GM18498 (cell line): ENCODE measurements around the gene TULP4.
"Not testable (repeated sequence)": the region's sequence is repeated elsewhere in the genome, so short reads cannot be mapped to it uniquely, and the experiment has no call there.

Experiments
- ATAC-seq: cut with Tn5 transposase; IDR thresholded peaks from one replicate; pipeline ENCODE4 v1.9.1; 2021; ENCODE audit warnings: mild to moderate bottlenecking, moderate library complexity; ENCODE audit not compliant: unreplicated experiment

The TULP4 gene

GRCh38 chr6:158499601-158500000 is 187.3 kb downstream of the TULP4 start:
- no peak for ATAC-seq

DNA sequence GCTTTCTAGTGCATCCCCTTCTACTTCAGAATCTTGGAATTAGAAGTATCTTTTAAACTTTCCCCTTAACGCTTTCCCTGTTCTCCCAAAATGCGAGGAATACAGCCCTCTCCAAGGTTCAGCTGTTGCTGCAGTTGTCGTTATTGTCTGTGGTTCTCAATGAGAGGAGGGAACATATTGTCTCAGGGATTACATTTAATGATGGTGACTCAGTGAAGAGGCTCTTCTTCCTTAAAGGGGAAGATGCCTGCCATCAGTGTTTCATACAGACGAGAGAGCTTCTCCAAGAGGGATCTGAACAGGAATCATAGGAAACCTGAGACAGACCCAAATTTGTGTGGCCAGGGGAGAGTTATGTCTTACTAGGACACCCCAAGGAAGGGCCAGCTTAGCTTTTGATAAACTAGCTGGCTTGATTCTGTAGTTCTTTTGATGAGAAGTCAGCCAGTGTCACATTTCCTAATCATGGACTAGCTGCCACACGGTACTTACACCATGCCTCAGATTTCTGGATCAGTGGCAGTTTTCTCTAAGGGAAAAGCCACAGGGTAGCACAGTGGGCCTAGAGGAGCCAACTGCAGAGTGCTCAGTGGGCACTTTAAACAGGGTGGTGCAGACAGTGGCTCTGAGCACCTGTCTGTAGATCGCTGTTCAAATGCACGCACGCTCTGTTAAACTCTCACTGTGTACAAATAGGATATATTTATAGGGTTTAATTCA is 187.9 kb downstream of the TULP4 start:
- no peak for ATAC-seq

DNA sequence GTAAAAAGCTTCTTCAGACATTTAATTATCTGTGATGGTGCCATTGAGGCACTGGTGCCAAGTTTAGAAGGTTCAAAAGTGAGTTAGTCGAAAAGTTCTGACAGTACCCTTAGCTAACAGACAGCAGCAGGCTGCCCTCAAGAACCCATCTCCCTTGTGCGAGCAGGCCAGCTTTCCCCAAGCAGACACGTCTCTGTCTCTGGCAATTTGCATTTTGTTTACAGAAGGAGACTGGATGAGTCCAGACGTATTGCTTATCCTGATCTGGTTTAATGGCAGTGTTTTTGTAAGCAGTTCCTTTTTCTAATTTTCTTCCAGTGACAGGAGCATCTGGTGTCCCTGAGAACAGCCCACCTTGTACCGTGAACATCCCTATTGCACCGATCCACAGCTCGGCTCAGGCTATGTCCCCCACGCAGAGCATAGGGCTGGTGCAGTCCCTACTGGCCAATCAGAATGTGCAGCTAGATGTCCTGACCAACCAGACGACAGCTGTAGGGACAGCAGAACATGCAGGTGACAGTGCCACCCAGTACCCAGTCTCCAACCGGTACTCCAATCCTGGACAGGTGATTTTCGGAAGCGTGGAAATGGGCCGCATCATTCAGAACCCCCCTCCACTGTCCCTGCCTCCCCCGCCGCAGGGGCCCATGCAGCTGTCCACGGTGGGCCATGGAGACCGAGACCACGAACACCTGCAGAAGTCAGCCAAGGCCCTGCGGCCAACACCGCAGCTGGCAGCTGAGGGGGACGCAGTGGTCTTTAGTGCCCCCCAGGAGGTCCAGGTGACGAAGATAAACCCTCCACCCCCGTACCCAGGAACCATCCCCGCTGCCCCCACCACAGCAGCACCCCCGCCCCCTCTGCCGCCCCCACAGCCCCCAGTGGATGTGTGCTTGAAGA is 189.3 kb downstream of the TULP4 start:
- no peak for ATAC-seq

GRCh38 chr6:158502263-158502950 is 190.1 kb downstream of the TULP4 start:
- ATAC-seq: no peak

DNA sequence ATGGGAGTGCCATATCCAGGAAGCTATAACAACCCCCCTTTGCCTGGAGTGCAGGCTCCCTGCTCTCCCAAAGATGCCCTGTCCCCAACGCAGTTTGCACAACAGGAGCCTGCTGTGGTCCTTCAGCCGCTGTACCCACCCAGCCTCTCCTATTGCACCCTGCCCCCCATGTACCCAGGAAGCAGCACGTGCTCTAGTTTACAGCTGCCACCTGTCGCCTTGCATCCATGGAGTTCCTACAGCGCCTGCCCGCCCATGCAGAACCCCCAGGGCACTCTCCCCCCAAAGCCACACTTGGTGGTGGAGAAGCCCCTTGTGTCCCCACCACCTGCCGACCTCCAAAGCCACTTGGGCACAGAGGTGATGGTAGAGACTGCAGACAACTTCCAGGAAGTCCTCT is 191.0 kb downstream of the TULP4 start:
- no peak for ATAC-seq

DNA sequence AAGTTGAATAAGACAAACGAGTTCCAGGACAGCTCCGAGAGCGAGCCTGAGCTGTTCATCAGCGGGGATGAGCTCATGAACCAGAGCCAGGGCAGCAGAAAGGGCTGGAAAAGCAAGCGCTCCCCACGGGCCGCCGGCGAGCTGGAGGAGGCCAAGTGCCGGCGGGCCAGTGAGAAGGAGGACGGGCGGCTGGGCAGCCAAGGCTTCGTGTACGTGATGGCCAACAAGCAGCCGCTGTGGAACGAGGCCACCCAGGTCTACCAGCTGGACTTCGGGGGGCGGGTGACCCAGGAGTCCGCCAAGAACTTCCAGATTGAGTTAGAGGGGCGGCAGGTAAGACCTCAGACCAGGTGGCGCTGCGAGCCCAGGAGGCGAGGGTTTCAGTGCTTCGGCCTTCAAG is 191.6 kb downstream of the TULP4 start:
- no peak for ATAC-seq

DNA sequence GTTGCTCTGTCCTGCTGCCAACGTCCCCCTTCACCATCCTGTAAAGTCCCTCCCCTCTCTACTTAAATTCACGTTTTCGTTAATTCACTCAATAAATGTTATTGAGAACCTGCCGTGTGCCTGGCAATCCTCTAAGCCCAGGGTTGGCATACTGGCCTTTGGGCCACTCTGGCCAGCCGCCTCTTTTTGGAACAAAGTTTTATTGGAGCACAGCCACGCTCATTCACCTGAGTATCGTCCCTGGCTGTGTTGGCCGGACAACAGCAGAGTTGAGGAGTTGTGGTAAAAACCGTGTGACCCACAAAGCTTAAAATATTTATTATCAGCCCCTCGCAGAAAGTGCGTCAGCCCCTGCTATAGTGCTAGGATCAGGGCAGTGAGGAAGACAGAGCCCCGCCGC is 192.9 kb downstream of the TULP4 start:
- ATAC-seq: no peak

GRCh38 chr6:158506601-158507000 is 194.3 kb downstream of the TULP4 start:
- no peak for ATAC-seq

GRCh38 chr6:158507174-158507573 is 194.9 kb downstream of the TULP4 start:
- ATAC-seq: no peak

DNA sequence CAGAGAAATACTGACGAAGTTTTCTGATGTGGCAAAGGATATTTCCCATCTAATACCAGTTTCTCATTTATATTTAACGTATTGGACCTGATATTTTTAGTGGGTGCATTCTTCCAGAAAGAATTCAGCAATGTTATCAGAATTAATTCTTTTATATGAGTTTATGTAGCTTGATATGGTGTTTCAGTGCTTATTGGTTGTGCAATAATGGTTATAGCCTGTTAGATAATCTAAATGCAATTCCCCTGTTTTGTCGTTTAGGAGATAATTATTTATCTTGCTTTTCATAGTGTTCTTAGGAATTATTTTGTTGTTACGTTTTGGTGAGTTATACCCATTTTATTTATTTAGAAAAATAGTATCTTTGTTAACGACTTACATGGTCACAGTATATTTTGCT is 196.2 kb downstream of the TULP4 start:
- no peak for ATAC-seq

GRCh38 chr6:158509465-158509864 is 197.2 kb downstream of the TULP4 start:
- no peak for ATAC-seq

DNA sequence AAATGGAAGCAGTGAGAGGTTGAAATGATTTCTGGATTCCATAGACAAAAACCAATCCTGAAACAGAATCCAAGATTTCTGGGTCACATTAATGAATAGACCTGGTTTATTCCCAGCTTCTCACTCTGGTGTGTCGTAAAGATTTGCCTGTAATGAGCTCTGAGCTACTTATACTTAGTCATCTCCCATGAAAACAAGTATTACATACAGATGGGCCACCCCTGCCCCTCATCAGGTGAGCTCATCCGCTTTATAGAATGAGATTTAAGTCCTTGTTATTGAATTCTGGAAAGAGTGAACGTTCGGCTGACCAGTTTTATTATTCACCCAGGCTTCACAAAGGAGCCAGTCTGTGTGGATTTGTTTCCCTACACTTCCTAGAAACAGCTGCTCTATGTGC is 200.5 kb downstream of the TULP4 start:
- no peak for ATAC-seq

GRCh38 chr6:158514176-158514575 is 201.9 kb downstream of the TULP4 start:
- ATAC-seq: no peak

DNA sequence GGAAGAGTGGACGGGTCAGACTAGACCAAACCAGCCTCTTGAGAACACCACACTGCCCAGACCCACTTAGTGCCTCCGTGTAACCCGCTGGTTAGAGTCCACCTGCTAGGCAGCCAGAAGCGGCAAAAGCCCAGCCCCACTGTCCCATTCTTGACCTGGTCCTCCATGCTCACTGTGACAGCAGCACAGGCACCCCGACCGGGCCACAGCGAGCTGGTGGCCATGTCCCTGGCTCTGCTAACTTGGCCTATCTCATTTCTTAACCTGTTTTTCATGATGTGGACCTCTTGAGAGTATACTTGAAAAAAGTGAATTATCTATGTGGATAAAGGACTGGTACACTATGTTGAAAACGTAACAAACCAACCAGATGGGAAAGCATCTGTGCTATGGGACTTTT is 202.7 kb downstream of the TULP4 start:
- ATAC-seq: no peak

- no peak for ATAC-seq
Measured at GRCh38 chr6:158516098-158516497, 203.8 kb downstream of the TULP4 start.

- ATAC-seq: no peak
Measured at GRCh38 chr6:158517038-158517437, 204.8 kb downstream of the TULP4 start.

DNA sequence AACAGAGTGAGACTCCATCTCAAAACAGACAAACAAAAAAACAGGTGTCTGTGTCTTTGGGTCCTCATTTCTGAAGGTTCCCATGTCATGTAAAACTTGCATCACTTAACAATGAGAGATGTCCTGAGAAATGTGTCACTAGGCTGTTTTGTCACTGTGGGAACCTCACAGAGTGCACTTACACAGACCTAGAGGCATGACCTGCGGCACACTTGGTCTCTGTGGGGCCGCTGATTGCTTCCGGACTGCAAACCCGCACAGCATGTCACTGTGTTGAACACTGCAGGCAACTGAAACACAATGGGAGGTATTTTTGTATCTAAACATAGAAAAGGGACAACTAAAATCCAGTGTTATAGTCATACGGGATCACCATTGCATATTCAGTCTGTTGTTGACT is 205.3 kb downstream of the TULP4 start:
- ATAC-seq: peak; percentile 66

GRCh38 chr6:158518191-158519127 is 206.2 kb downstream of the TULP4 start:
- ATAC-seq: peak; percentile 70

- no peak for ATAC-seq
Measured at GRCh38 chr6:158519300-158519699, 207.0 kb downstream of the TULP4 start.

- no peak for ATAC-seq
Measured at GRCh38 chr6:158519761-158520160, 207.5 kb downstream of the TULP4 start.

DNA sequence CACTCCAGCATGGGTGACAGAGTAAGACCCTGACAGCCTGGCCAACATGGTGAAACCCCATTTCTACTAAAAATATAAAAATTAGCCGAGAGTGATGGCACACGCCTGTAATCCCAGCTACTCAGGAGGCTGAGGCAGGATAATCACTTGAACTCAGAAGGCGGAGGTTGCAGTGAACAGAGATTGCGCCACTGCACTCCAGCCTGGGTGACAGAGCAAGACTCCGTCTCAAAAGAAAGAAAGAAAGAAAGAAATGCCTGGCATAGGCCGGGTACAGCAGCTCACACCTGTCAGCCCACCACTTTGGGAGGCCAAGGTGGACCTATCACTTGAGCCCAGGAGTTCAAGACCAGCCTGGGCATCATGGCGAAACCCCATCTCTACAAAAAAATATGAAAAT is 208.7 kb downstream of the TULP4 start:
- ATAC-seq: not testable (repeated sequence)
